Vein endothelial cell (primary cell): Measurements from ENCODE around the gene RBPMS2. TPM values are rescaled to one million over a fixed set of nuclear protein-coding genes. Genes with fewer than 3 reads are reported as not detected.

ENCODE experiments used
- small RNA-seq: library from RNA; depleted of rRNA; stranded (forward); fragments of <200 nt; gene quantifications from one replicate; pipeline ENCODE3, GENCODE V24; 2012
- total RNA-seq: library from RNA; depleted of rRNA; stranded (reverse); fragments of >200 nt; gene quantifications from 2 replicates; pipeline ENCODE4 v1.2.3, GENCODE V29; 2012

Gene RBPMS2
- total RNA-seq, result under 0.01 TPM in 1 of 2 replicates, not detected in the other

GRCh38 chr15:64775551-64776401 lies at the start of gene RBPMS2:
Gene RBPMS2, minus strand, starts transcription at chr15:64775589. Its CDS starts 270 bp downstream, at chr15:64775319.

Small RNA genes within 50 kb of the gene (small RNA-seq; reads per million reads assigned to genes)
- not detected for gene AC100830.2
- gene MIR1272, result not detected

Other genes with a start within 250 kb of the RBPMS2 start
- 8.5 and 8.8 TPM in 2 replicates for gene PIF1, start 50.1 kb upstream of the RBPMS2 start, total RNA-seq
- gene PLEKHO2, start 66.3 kb upstream of the RBPMS2 start, total RNA-seq, result 40.5 and 43.7 TPM in 2 replicates
- 2.5 and 2.6 TPM in 2 replicates for gene ANKDD1A, start 136.3 kb upstream of the RBPMS2 start, total RNA-seq
- gene SPG21, start 214.3 kb upstream of the RBPMS2 start, total RNA-seq, result 65.7 and 86.9 TPM in 2 replicates